ENCODE measurements around the gene ADK. TPM values are rescaled to one million over a fixed set of nuclear protein-coding genes. Genes with fewer than 3 reads are reported as not detected.
"Not testable (repeated sequence)": the region's sequence is repeated elsewhere in the genome, so short reads cannot be mapped to it uniquely, and the experiment has no call there.

Gene ADK
- total RNA-seq, 1 donor from 2014 or later, result 63.2 TPM

GRCh38 chr10:74418285-74418872 is 267.4 kb downstream of the ADK start:
- no peak for DNase-seq (ENCODE audit: low read depth, low spot score)

DNA sequence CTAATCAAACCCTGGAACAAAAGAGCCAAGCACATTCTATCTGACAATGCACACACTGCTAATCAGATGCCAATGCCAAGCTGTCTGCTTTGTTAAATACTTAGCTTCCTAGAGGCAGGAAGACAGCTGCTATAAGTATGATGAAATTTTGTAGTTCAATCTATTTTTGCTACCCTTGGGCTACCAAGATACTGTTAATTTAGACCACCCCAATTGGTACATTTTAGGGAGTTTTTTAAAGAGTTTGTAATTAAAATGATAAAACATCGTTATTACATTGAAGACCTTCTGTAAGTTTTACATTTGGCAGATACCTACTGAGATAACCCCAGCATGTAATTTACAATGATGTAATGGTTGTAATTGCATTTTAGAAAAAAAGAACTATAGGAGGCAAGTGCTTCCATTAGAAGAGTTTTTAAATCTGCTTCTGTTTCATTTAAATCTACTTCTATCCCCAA is 268.5 kb downstream of the ADK start:
- DNase-seq (ENCODE audit: low read depth, low spot score), result peak; percentile 15

DNA sequence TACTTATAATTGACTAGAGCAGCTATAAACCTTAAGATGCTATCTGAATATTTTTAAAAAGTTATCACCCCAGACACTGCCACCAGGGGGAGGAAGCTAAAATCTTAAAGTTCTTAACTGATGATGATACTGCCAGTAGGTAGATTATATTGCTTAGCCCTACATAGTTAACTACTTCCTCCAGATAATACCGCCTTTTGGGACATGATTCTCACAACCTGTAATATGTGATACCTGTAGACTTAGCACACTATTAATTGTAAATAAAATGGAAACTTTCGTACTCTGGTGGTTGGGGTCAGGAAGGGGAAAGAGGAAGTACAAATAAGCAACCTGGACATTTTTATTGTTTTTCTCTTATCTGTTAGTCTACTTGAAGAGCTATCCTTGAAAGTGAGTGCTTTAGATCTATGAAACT is 268.9 kb downstream of the ADK start:
- no peak for DNase-seq (ENCODE audit: low read depth, low spot score)

- no peak for DNase-seq (ENCODE audit: low read depth, low spot score)
These were observed 273.5 kb downstream of the ADK start for GRCh38 chr10:74424565-74424964.

GRCh38 chr10:74425456-74426001 is 274.5 kb downstream of the ADK start:
- DNase-seq (ENCODE audit: low read depth, low spot score), result no peak

DNA sequence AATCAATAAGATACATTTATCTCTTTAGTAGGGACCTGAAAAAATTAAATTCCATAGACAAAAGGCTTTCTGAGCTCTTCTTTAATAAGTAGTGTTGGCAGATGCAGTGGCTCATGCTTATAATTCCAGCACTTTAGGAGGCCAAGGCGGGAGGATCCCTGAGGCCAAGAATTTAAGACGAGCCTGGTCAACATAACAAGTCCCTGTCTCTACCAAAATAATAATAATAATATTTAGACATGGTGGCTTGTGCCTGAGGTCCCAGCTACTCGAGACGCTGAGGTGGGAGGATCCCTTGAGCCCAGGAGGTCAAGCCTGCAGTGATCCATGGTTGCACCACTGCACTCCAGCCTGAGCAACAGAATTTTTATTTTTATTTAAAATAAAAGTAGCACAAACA is 280.8 kb downstream of the ADK start:
- DNase-seq (ENCODE audit: low read depth, low spot score), result no peak

DNA sequence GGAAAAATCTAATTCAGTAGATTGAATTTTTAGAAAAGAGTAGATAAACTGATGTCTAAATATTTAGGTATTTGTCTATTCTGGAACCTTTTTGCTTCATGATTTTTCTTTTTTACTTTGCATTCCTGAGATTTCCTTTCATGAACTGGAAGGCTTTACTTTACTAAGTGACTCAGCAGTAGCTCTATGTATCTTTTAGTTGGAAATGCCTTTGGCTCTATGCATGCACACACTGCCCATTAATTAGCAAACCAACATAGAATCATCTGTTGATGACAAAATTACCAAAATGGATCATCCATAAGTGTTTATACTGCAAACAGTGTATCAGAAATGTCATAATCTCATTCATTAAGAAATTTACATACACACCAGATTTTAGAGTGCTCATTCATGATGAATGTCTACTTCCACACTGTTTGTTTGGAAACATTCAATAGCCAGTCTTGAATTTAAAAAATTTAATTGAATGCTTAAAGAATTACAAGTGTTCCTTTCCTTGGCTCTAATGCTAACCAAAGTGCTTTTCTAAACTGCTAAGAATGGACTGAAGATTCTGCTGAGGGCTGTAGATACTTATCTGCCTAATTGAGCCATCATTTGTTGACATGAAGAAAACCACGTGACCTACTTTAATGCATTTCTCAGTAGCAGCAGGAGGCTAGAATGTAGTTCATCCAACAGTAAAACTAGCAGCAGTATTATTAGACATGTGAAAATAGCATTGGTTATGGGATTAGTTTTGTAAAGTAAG is 282.0 kb downstream of the ADK start:
- no peak for DNase-seq (ENCODE audit: low read depth, low spot score)

GRCh38 chr10:74433595-74433956 is 282.6 kb downstream of the ADK start:
- no peak for DNase-seq (ENCODE audit: low read depth, low spot score)

DNA sequence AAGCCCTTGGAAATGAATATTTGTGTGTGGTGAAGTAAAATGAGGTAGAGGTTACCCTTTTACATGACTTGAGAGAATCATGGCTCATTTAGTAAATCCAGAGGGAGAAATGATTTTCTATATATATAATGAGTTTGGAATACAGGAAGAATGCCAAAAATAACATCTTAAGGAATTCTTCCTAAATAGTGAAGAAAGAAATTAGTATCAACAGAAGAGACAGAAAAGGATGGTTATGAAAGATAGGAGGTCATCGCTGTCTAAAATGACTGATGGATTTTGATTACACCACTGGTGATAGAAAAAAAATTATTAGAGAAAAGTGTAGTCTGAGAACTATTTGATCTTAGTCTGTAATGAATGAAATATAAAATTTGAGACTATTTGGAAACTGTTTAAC is 283.0 kb downstream of the ADK start:
- DNase-seq (ENCODE audit: low read depth, low spot score), result no peak

GRCh38 chr10:74434547-74434946 is 283.5 kb downstream of the ADK start:
- no peak for DNase-seq (ENCODE audit: low read depth, low spot score)

- DNase-seq (ENCODE audit: low read depth, low spot score), result no peak
These were observed 285.6 kb downstream of the ADK start for GRCh38 chr10:74436523-74437170.

DNA sequence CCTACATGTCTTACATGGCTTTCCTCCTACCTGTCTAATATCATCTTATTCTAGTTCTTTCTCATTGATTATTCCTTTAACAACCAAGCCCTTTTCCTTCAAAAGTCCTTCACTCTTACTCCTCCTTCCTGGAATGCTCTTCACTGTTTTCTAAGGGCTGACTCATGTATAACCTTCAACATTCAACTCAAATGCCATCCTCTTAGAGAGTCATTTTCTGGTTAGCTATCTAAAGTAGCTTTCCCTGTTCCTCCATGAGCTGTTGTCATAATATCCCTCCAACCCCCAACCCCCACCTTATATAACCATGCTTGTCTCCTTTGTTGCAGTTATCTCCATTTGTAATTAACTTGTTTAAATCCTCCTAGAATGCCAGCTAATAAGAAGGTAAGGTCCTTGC is 286.8 kb downstream of the ADK start:
- no peak for DNase-seq (ENCODE audit: low read depth, low spot score)

DNA sequence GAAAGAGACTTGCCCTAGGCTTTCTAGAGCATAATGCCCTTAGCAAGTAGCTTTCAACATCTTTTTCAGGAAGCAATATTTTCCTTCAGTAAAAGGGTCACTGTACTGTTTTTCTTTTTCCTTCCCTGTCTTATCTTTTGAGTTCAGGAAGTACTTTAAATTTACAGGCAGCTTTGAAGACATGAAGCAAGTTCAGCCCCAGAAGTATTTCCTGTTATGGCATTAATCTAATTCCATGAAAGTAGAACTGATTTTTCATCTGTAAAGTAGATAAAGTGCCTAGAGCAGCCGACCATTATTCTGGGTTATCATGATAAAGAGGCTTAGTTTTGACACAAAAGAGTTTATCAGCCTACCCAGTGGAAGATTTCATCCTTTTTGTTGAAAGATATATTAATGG is 288.2 kb downstream of the ADK start:
- peak; percentile 32 for DNase-seq (ENCODE audit: low read depth, low spot score)

DNA sequence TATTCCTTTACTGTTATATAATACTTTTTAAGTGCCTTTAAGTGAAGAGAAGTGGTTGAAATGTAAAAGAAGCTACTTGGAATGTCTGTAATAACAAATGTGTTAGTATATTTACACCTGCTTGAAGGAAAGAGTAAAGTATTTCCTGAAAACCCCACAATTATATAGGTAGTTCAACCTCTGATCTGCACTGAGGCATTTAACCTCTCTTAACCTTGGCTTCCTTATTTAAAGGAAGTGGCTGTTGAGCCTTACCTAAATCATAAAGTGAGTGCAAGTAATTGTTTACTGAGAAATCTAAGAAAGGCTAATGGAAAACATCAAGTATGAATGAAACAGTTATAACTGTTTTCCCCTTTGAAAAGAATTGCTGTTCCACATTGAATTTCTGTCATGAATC is 294.5 kb downstream of the ADK start:
- DNase-seq (ENCODE audit: low read depth, low spot score), result no peak

DNA sequence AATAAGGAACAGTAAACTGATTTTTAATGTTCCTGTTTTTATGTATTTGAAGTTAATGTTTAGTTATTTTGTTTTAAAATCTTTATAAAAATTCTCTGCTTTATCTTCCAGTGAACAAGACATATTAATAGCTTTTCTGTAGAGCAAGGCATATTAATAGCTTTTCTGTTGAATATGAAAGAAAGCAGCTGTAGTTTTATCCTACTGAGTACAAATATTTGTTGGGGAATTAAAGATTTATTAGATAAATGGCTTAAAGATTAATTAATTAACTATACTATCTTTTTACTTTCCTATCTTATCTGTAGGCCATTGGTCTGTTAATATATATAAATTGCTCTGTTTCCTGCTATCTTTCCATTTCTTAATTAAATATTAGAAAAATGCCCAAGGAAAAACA is 299.6 kb downstream of the ADK start:
- DNase-seq (ENCODE audit: low read depth, low spot score), result no peak

GRCh38 chr10:74451127-74451829 is 300.3 kb downstream of the ADK start:
- no peak for DNase-seq (ENCODE audit: low read depth, low spot score)

DNA sequence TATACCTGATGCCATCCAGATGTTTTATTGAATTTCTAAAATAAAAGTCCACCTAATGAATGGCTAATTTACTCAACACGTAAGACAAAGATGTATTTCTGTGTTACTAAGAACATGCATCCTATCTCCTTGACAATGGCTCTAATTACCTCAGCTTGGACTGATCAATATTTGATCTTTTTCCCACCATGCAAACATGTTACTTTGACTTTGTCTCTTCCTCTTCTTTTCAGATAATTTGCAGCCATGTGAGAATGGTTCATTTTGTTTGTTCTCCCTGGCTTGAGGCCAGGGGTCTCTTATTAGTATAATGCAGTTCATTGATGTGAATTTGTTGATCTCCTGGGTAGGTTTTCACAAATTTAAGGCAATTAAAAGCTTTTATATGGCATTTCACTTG is 302.1 kb downstream of the ADK start:
- DNase-seq (ENCODE audit: low read depth, low spot score), result no peak

DNA sequence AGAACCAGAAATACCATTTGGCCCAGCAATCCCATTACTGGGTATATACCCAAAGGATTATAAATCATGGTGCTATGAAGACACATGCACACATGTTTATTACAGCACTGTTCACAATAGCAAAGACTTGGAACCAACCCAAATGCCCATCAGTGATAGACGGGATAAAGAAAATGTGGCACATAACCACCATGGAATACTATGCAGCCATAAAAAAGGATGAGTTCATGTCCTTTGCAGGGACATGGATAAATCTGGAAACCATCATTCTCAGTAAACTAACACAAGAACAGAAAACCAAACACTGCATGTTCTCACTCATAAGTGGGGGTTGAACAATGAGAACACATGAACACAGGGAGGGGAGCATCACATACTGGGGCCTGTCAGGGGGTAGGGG is 306.5 kb downstream of the ADK start:
- DNase-seq (ENCODE audit: low read depth, low spot score), result not testable (repeated sequence)

DNA sequence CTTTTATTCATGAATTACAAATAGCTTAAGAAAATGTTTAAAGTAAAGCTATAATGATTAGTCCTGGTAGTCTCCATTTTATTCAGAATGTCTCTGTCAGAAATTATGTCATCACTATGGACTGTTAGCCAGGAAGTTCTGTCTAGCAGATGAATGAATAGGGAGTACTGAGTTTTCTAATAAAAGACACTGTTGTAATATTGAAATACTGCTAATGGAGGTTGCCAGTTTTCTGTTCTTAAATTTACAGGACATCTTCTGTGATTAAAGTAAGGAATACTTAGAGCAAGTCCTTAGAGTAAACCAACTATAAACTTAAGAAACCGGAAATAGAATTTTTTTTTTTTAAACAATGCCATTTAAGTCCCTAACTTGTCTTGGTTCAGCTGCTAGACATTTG is 309.8 kb downstream of the ADK start:
- DNase-seq (ENCODE audit: low read depth, low spot score), result peak; percentile 8

DNA sequence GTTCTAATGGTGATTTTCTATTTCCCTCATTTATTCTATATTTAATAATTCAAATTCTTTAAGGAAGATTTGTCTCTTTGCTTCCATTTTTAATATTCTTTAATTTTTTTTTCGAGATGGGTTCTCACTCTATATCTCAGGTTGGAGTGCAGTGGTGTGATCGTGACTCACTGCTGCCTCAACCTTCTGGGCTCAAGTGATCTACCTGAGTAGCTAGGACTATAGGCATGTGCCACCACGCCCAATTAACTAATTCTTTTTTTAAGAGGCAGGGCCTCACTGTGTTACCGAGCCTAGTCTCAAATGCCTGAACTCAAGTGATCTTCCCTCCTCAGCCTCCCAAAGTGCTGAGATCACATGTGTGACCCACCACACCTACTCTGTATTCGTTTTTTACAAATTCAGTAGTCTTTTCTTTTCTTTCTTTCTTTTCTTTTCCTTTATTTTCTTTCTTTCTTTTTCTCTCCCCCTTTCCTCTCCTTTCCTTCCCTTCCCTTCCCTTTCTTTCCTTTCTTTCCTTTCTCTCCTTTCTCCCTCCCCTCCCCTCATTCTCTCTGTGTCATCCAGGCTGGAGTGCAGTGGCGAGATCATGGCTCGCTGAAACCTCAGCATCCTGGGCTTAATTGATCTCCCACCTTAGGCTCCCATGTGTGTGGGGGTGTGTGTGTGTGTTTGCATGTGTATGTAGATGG is 323.1 kb downstream of the ADK start:
- DNase-seq (ENCODE audit: low read depth, low spot score), result no peak

DNA sequence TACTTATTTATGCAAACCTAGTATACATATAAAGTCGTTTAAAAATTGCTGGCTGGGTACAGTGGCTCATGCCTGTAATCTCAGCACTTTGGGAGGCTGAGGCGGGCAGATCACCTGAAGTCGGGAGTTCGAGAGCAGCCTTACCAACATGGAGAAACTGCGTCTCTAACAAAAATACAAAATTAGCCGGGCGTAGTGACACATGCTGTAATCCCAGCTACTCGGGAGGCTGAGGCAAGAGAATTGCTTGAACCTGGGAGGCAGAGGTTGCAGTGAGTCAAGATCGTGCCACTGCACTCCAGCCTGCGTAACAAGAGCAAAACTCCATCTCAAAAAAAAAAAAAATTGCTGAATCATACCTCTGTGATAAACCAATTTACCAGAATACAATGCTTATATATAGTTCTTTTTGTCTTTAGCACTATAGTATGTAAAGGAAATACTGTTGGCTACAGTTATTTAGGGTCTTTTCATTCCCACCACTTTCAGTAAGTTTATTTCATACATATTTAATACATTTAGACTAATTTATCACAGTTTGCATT is 325.2 kb downstream of the ADK start:
- not testable (repeated sequence) for DNase-seq (ENCODE audit: low read depth, low spot score)

Measured in pulmonary artery endothelial cell (primary cell).